GM18511 (cell line): ENCODE results near the gene PYGM.
"Not testable (repeated sequence)": the region's sequence is repeated elsewhere in the genome, so short reads cannot be mapped to it uniquely, and the experiment has no call there.

Source experiments
- ATAC-seq: cut with Tn5 transposase; IDR thresholded peaks from one replicate; pipeline ENCODE4 v1.9.1; 2021; ENCODE audit warnings: mild to moderate bottlenecking, moderate library complexity; ENCODE audit not compliant: unreplicated experiment

PYGM gene

GRCh38 chr11:64720167-64720566 is 39.6 kb downstream of the PYGM start:
- ATAC-seq: no peak

DNA sequence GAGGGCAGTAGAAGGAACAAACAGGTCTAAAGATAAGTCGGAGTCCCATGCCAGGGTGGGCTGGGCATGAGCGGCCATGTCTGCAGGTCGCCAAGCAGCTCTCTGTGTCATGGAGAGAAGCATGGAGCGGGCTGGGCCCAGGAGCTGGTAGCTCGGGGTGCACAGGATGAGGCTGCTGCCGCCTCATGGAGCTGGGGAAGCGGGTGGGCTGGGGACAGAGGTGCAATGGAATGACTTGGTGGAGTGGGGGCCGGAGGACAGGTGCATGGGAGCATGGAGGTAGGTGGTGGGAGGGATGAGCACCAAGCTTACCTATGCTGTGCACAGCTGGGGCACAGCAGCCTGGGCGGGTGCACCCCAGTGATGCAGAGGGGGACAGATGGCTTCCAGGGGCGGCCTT is 40.4 kb downstream of the PYGM start:
- no peak for ATAC-seq

DNA sequence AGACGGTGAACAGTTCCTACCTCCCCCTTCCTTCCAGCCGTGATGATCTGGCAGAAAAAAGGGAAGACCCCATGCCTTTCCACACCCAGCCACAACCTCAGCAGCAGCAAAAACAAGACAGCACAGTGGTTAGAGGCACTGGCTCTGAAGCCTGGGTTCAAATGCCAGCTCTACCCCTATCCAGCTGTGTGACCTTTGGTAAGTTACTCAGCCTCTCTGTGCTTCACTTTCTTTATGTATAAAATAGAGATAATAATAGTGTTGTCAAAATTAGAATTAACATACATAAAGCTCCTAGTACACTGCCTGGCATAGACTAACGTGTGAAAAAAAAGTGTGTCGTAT is 41.0 kb downstream of the PYGM start:
- ATAC-seq: no peak

DNA sequence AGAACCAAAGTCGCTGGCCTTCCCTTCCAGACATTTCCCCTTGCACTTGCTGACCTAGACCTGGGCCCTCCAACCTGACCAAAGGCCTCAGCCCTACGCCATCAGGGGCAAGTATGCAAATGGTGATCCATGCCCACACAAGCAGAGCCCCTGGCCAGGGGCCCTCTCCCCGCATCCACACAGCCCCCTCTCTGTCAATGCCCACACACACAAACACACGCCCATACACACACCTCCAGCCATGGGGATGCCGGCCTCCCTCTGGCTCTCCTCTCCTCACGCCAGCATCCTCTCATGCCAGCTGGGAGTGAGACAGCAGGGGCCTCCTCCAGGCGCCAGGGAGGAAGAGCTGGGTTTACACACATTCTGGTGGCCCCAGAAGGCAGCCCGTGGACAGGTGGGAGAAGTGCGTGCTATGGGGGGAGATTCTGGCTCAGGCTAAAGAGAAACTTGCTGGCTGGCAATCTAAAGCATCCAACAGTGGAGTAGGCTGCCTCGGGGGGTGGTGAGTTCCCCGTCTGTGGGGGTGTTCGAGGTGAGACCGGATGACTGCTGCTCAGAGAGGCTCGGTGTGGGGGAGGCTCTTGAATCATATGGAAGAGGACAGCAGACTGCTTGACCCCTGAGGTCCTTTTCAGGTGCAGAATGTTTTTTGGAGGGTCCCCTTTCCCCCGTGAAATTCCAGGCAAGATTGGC is 41.5 kb downstream of the PYGM start:
- ATAC-seq: no peak

- ATAC-seq: no peak
Measured at GRCh38 chr11:64717268-64717578, 42.6 kb downstream of the PYGM start.

GRCh38 chr11:64716473-64717267 is 43.1 kb downstream of the PYGM start:
- ATAC-seq: no peak

DNA sequence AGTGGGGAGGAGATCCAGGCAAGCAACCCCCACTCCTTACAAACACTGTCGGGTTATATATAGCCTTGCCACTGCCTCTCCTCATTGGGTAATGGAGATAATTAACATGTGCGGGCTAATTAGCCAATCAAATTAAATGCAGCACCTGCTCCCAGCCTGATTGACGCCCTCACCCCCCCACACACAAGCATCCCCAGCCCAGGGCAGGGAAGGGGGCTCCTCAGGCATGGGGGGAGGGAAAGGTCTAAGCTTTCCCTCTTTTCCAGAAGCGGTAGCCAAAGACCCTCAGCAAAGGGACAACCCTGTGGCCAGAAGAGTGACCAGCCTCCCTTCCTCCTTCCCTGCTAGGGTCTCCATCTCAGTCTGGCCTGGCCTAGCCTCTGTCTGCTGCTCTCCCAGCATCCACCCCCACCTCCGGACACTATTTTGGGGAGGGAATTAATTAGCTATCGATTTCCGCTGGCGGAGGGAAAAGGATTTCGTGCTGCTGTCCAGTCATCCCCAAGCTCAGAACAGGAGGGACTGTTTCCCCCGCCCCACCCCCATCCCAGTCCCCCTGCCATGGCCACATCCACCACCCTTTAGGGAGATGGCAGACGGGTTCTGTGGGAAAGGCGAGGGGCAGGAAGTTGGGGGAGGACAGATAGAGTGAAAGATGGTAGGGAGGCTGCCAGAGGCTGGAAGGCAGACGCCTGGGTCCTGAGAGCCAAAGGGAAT is 43.9 kb downstream of the PYGM start:
- ATAC-seq: no peak

DNA sequence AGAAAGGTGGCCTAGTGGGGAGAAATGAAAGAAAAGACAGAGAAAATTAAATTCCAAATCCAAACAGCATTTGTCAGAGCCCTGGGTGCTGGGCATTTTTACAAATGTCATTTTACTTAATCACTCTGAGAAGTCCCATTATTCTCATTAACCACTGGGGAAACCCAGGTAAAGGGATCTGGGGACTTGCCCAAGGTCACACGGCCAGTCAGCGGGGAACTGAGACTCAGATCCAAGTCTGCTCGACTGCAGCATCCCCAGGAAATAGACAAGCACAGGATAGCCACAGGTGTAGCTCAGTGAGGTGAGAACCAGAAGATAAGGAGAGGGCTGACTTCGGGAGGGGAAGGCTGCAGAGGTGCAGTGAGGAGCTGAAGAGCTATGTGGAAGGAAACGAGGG is 44.7 kb downstream of the PYGM start:
- ATAC-seq: no peak

DNA sequence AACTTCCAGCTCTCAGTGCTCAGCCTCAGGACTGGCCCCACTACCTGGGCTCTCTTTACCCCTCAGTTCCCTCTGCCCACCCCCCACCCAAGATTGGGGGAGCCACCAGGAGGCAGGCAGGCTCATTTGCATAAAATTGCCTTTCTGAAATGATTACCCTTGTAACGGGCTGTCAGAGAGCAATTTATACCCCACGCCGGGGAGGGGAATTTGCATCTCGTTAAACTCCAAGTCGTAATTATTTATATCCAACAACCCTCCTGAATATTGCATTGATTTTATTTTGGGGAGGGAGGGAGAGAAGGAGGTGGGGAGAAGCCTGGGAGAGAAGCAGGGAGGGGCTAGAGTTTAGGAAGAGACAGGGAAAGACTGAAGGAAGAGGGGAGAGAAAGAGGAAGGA is 45.1 kb downstream of the PYGM start:
- no peak for ATAC-seq

- no peak for ATAC-seq
Measured at GRCh38 chr11:64713781-64714363, 45.9 kb downstream of the PYGM start.

DNA sequence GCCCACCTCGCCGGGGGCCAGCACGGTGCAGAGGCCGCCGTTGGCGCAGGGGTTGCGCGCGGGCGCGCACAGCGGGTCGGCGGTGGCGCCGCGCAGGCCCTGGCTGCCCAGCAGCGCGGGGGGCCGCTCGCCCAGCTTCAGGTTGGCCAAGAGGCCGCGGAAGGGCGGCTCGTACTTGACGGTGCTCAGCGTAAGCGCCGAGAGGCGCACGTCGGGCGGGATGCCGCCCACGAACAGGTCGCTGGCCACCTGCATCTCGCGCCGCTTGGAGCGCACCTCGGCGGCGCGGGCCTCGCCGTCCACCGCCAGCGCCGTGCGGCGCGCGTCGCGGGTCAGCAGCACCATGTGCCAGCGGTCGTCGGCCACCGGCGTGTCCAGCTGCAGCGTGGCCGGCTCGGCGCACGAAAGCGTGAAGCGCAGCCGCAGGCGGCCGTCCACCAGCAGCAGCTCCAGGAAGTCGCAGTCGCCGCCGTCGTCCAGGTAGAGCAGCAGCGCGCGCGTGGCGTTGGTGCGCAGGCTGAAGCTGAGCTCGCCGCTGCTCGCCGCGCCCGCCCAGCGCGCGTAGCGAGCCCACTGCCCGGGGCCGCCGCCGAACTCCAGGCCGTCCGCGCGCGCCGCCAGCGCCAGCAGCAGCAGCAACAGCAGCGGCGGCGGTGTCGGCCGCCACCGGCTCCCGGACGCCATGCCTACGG is 46.6 kb downstream of the PYGM start:
- no peak for ATAC-seq

DNA sequence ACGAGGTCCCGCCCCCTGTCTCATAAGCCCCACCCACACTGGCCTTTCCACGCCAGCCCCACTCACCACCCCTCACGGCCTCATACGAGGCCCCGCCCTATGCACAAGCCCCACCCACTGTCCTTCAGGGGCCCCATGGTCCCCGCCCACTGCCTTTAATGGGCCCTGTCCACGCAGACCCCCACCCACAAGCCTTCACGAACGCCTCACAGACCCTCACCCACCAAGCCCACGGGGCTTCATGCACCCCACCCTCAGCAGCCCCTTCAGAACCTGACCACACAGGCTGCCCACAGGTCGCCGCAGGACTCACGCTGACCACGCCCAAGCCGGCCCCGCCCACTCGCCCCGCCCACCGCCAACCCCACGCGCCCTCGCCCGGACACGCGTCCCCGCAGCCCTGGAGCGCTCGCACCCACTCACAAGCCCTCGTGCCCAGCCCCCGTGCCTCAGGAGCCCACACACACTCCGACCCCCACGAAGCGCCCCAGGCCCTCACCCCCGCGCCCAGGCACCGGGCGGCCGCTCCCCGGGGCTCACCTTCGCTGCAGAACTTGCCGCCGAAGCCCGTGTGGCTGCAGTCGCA is 47.3 kb downstream of the PYGM start:
- ATAC-seq: no peak

GRCh38 chr11:64711956-64712362 is 47.8 kb downstream of the PYGM start:
- no peak for ATAC-seq

- no peak for ATAC-seq
Measured at GRCh38 chr11:64711138-64711955, 48.4 kb downstream of the PYGM start.

GRCh38 chr11:64710418-64711137 is 49.2 kb downstream of the PYGM start:
- ATAC-seq: no peak

- no peak for ATAC-seq
Measured at GRCh38 chr11:64705501-64705900, 54.3 kb downstream of the PYGM start.

DNA sequence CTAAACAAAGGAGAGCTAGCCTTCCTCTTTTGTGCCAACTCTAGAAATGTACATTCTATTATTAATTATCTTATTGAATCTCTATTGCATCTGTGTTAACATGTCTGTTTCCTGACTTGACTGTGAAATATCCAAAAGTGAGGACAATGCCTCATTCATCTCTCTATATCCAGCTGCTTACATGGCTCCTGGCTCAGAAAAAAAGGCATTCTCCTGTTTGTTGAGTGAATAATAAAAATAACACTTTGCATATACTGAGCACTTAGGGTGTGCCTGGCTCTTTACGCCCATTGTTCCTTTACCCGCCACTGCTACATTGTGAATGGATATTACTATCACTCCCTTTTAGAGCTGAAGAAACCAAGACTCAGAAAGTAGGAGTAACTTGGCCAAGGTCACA is 56.7 kb downstream of the PYGM start:
- ATAC-seq: no peak

DNA sequence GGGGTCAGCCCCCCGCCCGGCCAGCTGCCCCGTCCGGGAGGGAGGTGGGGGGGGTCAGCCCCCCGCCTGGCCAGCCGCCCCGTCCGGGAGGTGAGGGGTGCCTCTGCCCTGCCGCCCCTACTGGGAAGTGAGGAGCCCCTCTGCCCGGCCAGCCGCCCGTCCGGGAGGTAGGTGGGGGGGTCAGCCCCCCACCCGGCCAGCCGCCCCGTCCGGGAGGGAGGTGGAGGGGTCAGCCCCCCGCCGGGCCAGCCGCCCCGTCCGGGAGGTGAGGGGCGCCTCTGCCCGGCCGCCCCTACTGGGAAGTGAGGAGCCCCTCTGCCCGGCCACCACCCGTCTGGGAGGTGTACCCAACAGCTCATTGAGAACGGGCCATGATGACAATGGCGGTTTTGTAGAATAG is 57.8 kb downstream of the PYGM start:
- ATAC-seq: not testable (repeated sequence)

DNA sequence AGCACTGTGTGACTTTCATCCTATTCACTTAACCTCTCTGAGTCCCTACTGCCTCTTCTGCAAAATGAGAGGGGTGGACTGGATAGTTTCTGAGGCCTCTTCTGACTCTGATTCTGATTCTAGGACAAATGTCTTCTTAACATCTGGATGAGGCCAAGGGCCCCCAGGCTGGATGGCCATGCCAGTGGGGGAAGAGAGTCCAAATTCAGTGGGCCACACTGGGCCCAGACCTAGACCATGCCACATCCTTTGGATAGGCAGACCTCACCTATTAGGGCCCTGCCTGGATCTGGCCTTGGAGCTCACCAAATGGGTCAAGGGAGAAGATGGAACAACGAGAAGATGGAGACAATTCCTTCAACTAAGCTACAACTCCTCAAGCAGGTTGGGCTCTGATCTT is 61.3 kb downstream of the PYGM start:
- ATAC-seq: no peak
